ENCODE data around the gene ZBTB40. TPM values are rescaled to one million over a fixed set of nuclear protein-coding genes. Genes with fewer than 3 reads are reported as not detected.

The ZBTB40 gene
- total RNA-seq, 1 donor from 2014 or later: 16.6 TPM

GRCh38 chr1:22470227-22470626 is 18.6 kb downstream of the ZBTB40 start:
- DNase-seq (ENCODE audit: extremely low read depth, low read depth, low spot score): no peak

GRCh38 chr1:22471078-22471477 is 19.4 kb downstream of the ZBTB40 start:
- DNase-seq (ENCODE audit: extremely low read depth, low read depth, low spot score): no peak

GRCh38 chr1:22471610-22472009 is 20.0 kb downstream of the ZBTB40 start:
- DNase-seq (ENCODE audit: extremely low read depth, low read depth, low spot score): no peak

- no peak for DNase-seq (ENCODE audit: extremely low read depth, low read depth, low spot score)
Observed at GRCh38 chr1:22472596-22472995, 20.9 kb downstream of the ZBTB40 start.

- no peak for DNase-seq (ENCODE audit: extremely low read depth, low read depth, low spot score)
Observed at GRCh38 chr1:22473952-22474351, 22.3 kb downstream of the ZBTB40 start.

- DNase-seq (ENCODE audit: extremely low read depth, low read depth, low spot score): no peak
Observed at GRCh38 chr1:22476566-22476965, 24.9 kb downstream of the ZBTB40 start.

GRCh38 chr1:22483121-22483520 is 31.5 kb downstream of the ZBTB40 start:
- no peak for DNase-seq (ENCODE audit: extremely low read depth, low read depth, low spot score)

GRCh38 chr1:22484706-22485345 is 33.2 kb downstream of the ZBTB40 start:
- no peak for DNase-seq (ENCODE audit: extremely low read depth, low read depth, low spot score)

- no peak for DNase-seq (ENCODE audit: extremely low read depth, low read depth, low spot score)
Observed at GRCh38 chr1:22485431-22485830, 33.8 kb downstream of the ZBTB40 start.

- no peak for DNase-seq (ENCODE audit: extremely low read depth, low read depth, low spot score)
Observed at GRCh38 chr1:22487781-22488180, 36.1 kb downstream of the ZBTB40 start.

GRCh38 chr1:22488319-22488718 is 36.7 kb downstream of the ZBTB40 start:
- no peak for DNase-seq (ENCODE audit: extremely low read depth, low read depth, low spot score)

GRCh38 chr1:22489278-22489677 is 37.6 kb downstream of the ZBTB40 start:
- DNase-seq (ENCODE audit: extremely low read depth, low read depth, low spot score): no peak

GRCh38 chr1:22489823-22490222 is 38.2 kb downstream of the ZBTB40 start:
- no peak for DNase-seq (ENCODE audit: extremely low read depth, low read depth, low spot score)

GRCh38 chr1:22490309-22490708 is 38.7 kb downstream of the ZBTB40 start:
- DNase-seq (ENCODE audit: extremely low read depth, low read depth, low spot score): no peak

- DNase-seq (ENCODE audit: extremely low read depth, low read depth, low spot score): no peak
Observed at GRCh38 chr1:22491995-22492715, 40.5 kb downstream of the ZBTB40 start.

- no peak for DNase-seq (ENCODE audit: extremely low read depth, low read depth, low spot score)
Observed at GRCh38 chr1:22494144-22494543, 42.5 kb downstream of the ZBTB40 start.

- no peak for DNase-seq (ENCODE audit: extremely low read depth, low read depth, low spot score)
Observed at GRCh38 chr1:22494943-22495579, 43.4 kb downstream of the ZBTB40 start.

- DNase-seq (ENCODE audit: extremely low read depth, low read depth, low spot score): no peak
Observed at GRCh38 chr1:22496536-22497160, 45.0 kb downstream of the ZBTB40 start.

GRCh38 chr1:22498463-22498862 is 46.8 kb downstream of the ZBTB40 start:
- no peak for DNase-seq (ENCODE audit: extremely low read depth, low read depth, low spot score)

GRCh38 chr1:22500058-22500457 is 48.4 kb downstream of the ZBTB40 start:
- DNase-seq (ENCODE audit: extremely low read depth, low read depth, low spot score): no peak

GRCh38 chr1:22500471-22500870 is 48.8 kb downstream of the ZBTB40 start:
- DNase-seq (ENCODE audit: extremely low read depth, low read depth, low spot score): peak; percentile 51

- no peak for DNase-seq (ENCODE audit: extremely low read depth, low read depth, low spot score)
Observed at GRCh38 chr1:22502202-22502601, 50.6 kb downstream of the ZBTB40 start.

All from glomerular endothelial cell (primary cell).